Astrocyte (in vitro differentiated cells and primary cell): Measurements from ENCODE around the gene THBS1. TPM values are rescaled to one million over a fixed set of nuclear protein-coding genes. Genes with fewer than 3 reads are reported as not detected.

ENCODE experiments used
- DNase-seq: peaks from one replicate; pipeline ENCODE4 v3.0.0-alpha.2; 2010; ENCODE audit warnings: low read depth
- FAIRE-seq: peaks from 2 replicates; lab custom pipeline; 2011; peaks lifted over from hg19 to GRCh38; lab: Jason Lieb, UNC
- H2AFZ ChIP-seq: 2 replicates; pipeline ENCODE4 v1.6.0; 2012; ENCODE audit warnings: low read depth, low read length, inconsistent platforms
- H3K27ac ChIP-seq: 2 replicates; pipeline ENCODE4 v1.5.1; 2011; ENCODE audit warnings: low read depth, low read length, inconsistent platforms
- H3K27me3 ChIP-seq: 2 replicates; pipeline ENCODE4 v1.6.0; 2011; ENCODE audit warnings: low read length, inconsistent platforms; ENCODE audit not compliant: insufficient read depth
- H3K36me3 ChIP-seq: 2 replicates; pipeline ENCODE4 v1.5.1; 2011; ENCODE audit warnings: low read length, inconsistent platforms; ENCODE audit not compliant: insufficient read depth
- H3K4me1 ChIP-seq: 2 replicates; pipeline ENCODE4 v1.5.1; 2011; ENCODE audit warnings: low read length, inconsistent platforms; ENCODE audit not compliant: insufficient read depth
- H3K4me2 ChIP-seq: 2 replicates; pipeline ENCODE4 v1.6.0; 2012; ENCODE audit warnings: low read length, inconsistent platforms
- H3K4me3 ChIP-seq: 2 replicates; pipeline ENCODE4 v1.5.1; 2011; ENCODE audit warnings: low read depth, mild to moderate bottlenecking, low read length, inconsistent platforms; ENCODE audit not compliant: insufficient read depth
- H3K79me2 ChIP-seq: 2 replicates; pipeline ENCODE4 v1.6.0; 2012; ENCODE audit warnings: mild to moderate bottlenecking, low read length, inconsistent platforms; ENCODE audit not compliant: insufficient read depth
- H3K9ac ChIP-seq: 2 replicates; pipeline ENCODE4 v1.6.0; 2012; ENCODE audit warnings: mild to moderate bottlenecking, low read length, inconsistent platforms
- H3K9me3 ChIP-seq: 2 replicates; pipeline ENCODE4 v1.5.1; 2012; ENCODE audit warnings: low read depth, mild to moderate bottlenecking, low read length, inconsistent platforms; ENCODE audit not compliant: insufficient read depth
- H4K20me1 ChIP-seq: 2 replicates; pipeline ENCODE4 v1.6.0; 2012; ENCODE audit warnings: low read length, inconsistent platforms; ENCODE audit not compliant: insufficient read depth
- H3K27ac Mint-ChIP-seq: one replicate; pipeline ENCODE4 v1.8.0; 2021; ENCODE audit warnings: mild to moderate bottlenecking, mixed read lengths; ENCODE audit not compliant: unreplicated experiment
- H3K27me3 Mint-ChIP-seq: one replicate; pipeline ENCODE4 v1.8.0; 2021; ENCODE audit warnings: low read depth, mixed read lengths; ENCODE audit not compliant: unreplicated experiment
- H3K36me3 Mint-ChIP-seq: one replicate; pipeline ENCODE4 v1.8.0; 2021; ENCODE audit warnings: low read depth, mixed read lengths; ENCODE audit not compliant: unreplicated experiment
- H3K4me1 Mint-ChIP-seq: one replicate; pipeline ENCODE4 v1.8.0; 2021; ENCODE audit warnings: low read depth, mixed read lengths; ENCODE audit not compliant: unreplicated experiment
- H3K4me3 Mint-ChIP-seq: one replicate; pipeline ENCODE4 v1.8.0; 2021; ENCODE audit warnings: mild to moderate bottlenecking, moderate library complexity, mixed read lengths; ENCODE audit not compliant: unreplicated experiment
- H3K9me3 Mint-ChIP-seq: one replicate; pipeline ENCODE4 v1.8.0; 2021; ENCODE audit warnings: mild to moderate bottlenecking, mixed read lengths; ENCODE audit not compliant: unreplicated experiment
- EZH2 ChIP-seq: IDR thresholded peaks from 2 replicates; pipeline ENCODE4 v1.6.1; 2012; ENCODE audit warnings: mild to moderate bottlenecking, low read length, inconsistent platforms; ENCODE audit not compliant: insufficient read depth
- total RNA-seq: library from RNA; stranded (reverse); gene quantifications from 2 replicates; pipeline ENCODE4 v1.2.1, GENCODE V29; 2021
- TF ChIP-seq, protein P1 (sequence below): IDR thresholded peaks from 2 replicates; pipeline ENCODE4 v1.5.1; 2011; ENCODE audit warnings: low read depth, mild to moderate bottlenecking, inconsistent platforms, low read length, moderate library complexity; ENCODE audit not compliant: insufficient read depth

THBS1 gene
- total RNA-seq, 1 donor from 2014 or later: 720 TPM

DNA sequence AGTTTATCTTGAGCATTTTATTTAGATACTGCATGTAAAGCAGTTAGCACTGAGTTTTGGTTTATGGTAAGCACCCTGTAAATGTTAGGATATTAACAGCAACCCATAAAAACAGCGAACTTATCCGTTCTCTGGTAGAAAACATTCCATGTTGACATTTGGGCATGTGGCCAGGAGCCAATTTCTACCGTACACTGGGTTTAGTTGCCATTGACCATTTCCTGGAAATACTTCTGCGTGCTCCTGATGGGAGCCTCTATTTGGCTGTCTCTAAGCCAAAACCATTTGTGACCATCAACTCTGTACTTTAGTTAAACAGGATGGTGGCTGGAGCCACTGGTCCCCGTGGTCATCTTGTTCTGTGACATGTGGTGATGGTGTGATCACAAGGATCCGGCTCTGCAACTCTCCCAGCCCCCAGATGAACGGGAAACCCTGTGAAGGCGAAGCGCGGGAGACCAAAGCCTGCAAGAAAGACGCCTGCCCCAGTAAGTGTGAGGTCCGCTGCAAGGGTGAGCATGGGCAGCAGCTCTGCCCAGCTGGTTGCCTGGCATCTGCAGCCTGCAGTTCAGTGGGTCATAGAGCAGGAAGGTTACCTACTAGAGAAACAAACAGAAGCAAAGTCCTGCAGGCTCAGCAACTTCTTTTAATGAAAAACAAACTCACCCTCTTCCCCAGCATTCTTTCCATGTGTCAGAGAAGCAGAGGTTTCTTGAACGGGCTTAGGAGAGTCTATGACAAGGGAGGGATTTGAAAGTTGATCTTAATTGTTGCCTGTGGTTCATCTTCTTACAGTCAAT lies 7.1 kb downstream of the THBS1 start:
- no peaks in the 10 kb centered on the region for H3K27me3 Mint-ChIP-seq
- Histone ChIP-seq H3K9me3 (no peaks in the 10 kb centered on the region), H2AFZ (no peak overlapping the region), H3K79me2 (peaks cover 26% of the 10 kb centered on the region), H3K27ac (no peak overlapping the region), H4K20me1 (peaks cover 99% of the 10 kb centered on the region), H3K27me3 (no peaks in the 10 kb centered on the region), H3K9ac (no peak overlapping the region), H3K36me3 (peaks cover 98% of the 10 kb centered on the region), H3K4me2 (peak overlapping the region; percentile 36), H3K4me3 (peak overlapping the region; percentile 10), H3K4me1 (peaks cover 32% of the 10 kb centered on the region)
- H3K9me3 Mint-ChIP-seq: no peaks in the 10 kb centered on the region
- DNase-seq: no peak
- peak overlapping the region; percentile 54 for H3K27ac Mint-ChIP-seq
- H3K4me1 Mint-ChIP-seq: peaks cover 49% of the 10 kb centered on the region
- peak; percentile 75 for FAIRE-seq
- peak overlapping the region; percentile 12 for H3K4me3 Mint-ChIP-seq
- peaks cover 39% of the 10 kb centered on the region for H3K36me3 Mint-ChIP-seq
- no peak for TF ChIP-seq EZH2
- TF ChIP-seq, protein P1, sequence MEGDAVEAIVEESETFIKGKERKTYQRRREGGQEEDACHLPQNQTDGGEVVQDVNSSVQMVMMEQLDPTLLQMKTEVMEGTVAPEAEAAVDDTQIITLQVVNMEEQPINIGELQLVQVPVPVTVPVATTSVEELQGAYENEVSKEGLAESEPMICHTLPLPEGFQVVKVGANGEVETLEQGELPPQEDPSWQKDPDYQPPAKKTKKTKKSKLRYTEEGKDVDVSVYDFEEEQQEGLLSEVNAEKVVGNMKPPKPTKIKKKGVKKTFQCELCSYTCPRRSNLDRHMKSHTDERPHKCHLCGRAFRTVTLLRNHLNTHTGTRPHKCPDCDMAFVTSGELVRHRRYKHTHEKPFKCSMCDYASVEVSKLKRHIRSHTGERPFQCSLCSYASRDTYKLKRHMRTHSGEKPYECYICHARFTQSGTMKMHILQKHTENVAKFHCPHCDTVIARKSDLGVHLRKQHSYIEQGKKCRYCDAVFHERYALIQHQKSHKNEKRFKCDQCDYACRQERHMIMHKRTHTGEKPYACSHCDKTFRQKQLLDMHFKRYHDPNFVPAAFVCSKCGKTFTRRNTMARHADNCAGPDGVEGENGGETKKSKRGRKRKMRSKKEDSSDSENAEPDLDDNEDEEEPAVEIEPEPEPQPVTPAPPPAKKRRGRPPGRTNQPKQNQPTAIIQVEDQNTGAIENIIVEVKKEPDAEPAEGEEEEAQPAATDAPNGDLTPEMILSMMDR: no peak

DNA sequence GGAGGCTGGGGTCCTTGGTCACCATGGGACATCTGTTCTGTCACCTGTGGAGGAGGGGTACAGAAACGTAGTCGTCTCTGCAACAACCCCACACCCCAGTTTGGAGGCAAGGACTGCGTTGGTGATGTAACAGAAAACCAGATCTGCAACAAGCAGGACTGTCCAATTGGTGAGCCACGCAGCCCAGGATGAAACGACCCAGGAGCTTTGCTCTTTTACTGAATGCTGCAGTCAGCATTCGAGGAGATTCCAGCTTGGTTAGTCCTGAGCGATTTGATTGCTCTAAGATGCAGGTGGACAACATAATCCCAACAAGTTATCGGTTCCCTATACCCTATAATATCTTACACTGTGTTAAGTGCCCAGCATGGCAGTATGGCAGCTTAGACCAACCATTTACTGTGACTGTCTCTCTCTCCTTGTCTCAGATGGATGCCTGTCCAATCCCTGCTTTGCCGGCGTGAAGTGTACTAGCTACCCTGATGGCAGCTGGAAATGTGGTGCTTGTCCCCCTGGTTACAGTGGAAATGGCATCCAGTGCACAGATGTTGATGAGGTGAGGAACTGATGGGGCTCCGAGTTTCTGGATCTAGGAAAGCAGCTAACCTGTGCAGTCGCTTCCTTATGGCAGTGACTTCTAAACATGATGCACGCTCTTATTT lies 7.8 kb downstream of the THBS1 start:
- DNase-seq: no peak
- H3K9me3 Mint-ChIP-seq: no peaks in the 10 kb centered on the region
- H3K27ac Mint-ChIP-seq: no peak overlapping the region
- no peaks in the 10 kb centered on the region for H3K27me3 Mint-ChIP-seq
- peaks cover 100% of the 10 kb centered on the region for H3K36me3 ChIP-seq
- peak overlapping the region; percentile 69 for H3K4me3 Mint-ChIP-seq
- peaks cover 37% of the 10 kb centered on the region for H3K36me3 Mint-ChIP-seq
- H3K4me1 ChIP-seq: peaks cover 29% of the 10 kb centered on the region
- H3K79me2 ChIP-seq: peaks cover 18% of the 10 kb centered on the region
- peaks cover 99% of the 10 kb centered on the region for H4K20me1 ChIP-seq
- no peaks in the 10 kb centered on the region for H3K27me3 ChIP-seq
- peaks cover 47% of the 10 kb centered on the region for H3K4me1 Mint-ChIP-seq
- H3K4me3 ChIP-seq: no peak overlapping the region
- no peaks in the 10 kb centered on the region for H3K9me3 ChIP-seq
- peak; percentile 41 for FAIRE-seq
- peak overlapping the region; percentile 36 for H3K4me2 ChIP-seq
- no peak overlapping the region for H2AFZ ChIP-seq
- H3K27ac ChIP-seq: no peak overlapping the region
- TF ChIP-seq EZH2: no peak
- TF ChIP-seq, protein P1: no peak
- H3K9ac ChIP-seq: no peak overlapping the region
